ENCODE results near the gene SOD3.

DNA sequence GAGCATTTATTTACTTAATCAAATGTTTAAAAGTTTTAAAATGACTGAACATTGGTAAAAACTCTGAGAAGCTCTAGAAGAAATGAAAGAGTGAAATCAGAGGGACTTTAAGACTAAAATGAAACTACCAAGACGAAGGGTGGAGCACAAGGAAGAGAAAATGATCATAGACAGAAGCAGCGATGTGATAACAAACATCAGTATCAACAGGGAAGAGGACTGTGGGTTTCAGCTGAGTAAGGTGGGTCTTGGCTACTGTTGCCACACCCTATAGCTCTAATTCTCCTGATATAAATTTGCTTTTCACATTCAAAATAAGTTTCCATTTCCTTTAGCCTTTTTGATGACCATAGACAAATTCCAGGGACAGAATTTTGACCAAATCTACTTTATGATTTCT, 18.4 kb downstream of the SOD3 start:
- TF ChIP-seq ZNF274 (IDR thresholded peaks at IDR 0.05; ENCODE audit: low read depth, low read length) (no peak), YY1 (IDR thresholded peaks at IDR 0.05; ENCODE audit: insufficient read depth, insufficient read length) (no peak)

All from NT2/D1 (cell line).